ENCODE measurements around the gene TMEM135. TPM values are rescaled to one million over a fixed set of nuclear protein-coding genes. Genes with fewer than 3 reads are reported as not detected.

TMEM135 gene
- total RNA-seq, 6 experiments from 2014 or later: 12.2 to 27.9 (median 18.8) TPM

DNA sequence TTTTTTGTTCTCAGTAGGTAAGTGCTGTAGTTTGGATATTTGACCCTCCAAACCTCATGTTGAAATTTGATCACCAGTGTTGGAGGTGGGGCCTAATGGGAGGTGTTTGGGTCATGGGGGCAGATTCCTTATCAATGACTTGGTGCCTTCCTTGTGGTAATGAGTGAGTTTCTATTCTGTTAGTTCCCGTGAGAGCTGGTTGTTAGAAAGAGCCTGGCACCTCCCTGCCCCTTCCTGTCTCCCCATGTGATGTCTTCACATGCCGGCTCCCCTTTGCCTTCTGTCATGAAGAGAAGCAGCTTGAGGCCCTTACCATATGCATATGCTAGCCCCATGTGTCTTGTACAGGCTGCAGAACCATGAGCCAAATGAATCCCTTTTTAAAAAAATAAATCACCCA, 138.3 kb downstream of the TMEM135 start:
- H3K36me3 ChIP-seq: no peaks in the 10 kb centered on the region
- H3K27me3 ChIP-seq: no peaks in the 10 kb centered on the region
- H3K4me3 ChIP-seq: no peak overlapping the region
- WGBS (ENCODE audit: insufficient coverage, low coverage, low lambda C conversion rate, missing lambda C conversion rate): no CpG with 5 or more reads among the region's 2 CpGs
- DNase-seq (no peak), ATAC-seq (no peak)
- H3K4me1 ChIP-seq: peaks cover 0 to 8% (median 1%) of the 10 kb centered on the region in 4 donors
- TF ChIP-seq, protein P1, sequence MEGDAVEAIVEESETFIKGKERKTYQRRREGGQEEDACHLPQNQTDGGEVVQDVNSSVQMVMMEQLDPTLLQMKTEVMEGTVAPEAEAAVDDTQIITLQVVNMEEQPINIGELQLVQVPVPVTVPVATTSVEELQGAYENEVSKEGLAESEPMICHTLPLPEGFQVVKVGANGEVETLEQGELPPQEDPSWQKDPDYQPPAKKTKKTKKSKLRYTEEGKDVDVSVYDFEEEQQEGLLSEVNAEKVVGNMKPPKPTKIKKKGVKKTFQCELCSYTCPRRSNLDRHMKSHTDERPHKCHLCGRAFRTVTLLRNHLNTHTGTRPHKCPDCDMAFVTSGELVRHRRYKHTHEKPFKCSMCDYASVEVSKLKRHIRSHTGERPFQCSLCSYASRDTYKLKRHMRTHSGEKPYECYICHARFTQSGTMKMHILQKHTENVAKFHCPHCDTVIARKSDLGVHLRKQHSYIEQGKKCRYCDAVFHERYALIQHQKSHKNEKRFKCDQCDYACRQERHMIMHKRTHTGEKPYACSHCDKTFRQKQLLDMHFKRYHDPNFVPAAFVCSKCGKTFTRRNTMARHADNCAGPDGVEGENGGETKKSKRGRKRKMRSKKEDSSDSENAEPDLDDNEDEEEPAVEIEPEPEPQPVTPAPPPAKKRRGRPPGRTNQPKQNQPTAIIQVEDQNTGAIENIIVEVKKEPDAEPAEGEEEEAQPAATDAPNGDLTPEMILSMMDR (IDR thresholded peaks at IDR 0.05): no peak
- TF ChIP-seq POLR2A (IDR thresholded peaks at IDR 0.05): no peak
- no peak overlapping the region for H3K27ac ChIP-seq
- no peaks in the 10 kb centered on the region for H3K9me3 ChIP-seq
- intact Hi-C loops (cut with DNase I): no loop called here

DNA sequence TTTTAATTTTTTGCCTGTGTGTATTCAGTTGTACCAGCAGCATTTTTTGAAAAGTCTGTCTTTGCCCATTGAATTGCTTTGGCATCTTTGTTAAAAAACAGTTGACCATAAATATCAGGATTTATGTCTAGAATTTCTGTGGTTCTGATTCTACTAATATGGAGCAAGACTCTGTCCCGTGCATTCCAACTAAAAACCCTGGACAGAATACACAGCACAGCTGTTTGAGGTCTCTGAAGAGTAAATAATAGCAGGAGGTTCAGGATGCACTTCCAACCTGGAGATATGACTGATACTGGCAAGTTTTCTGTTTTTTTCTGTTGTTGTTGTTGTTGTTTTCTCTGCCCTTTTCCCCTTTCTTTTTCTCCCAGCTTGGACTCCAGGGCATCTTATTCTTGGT, 141.9 kb downstream of the TMEM135 start:
- intact Hi-C loops (cut with DNase I): no loop called here
- no peaks in the 10 kb centered on the region for H3K36me3 ChIP-seq
- TF ChIP-seq, protein P1 (IDR thresholded peaks at IDR 0.05): no peak
- no peak for TF ChIP-seq POLR2A (IDR thresholded peaks at IDR 0.05)
- no peaks in the 10 kb centered on the region for H3K9me3 ChIP-seq
- H3K4me1 ChIP-seq: no peaks in the 10 kb centered on the region
- H3K27ac ChIP-seq: no peak overlapping the region
- DNase-seq (no peak), ATAC-seq (no peak)
- WGBS (ENCODE audit: insufficient coverage, low coverage, low lambda C conversion rate, missing lambda C conversion rate): 91% methylated on average over 1 of the region's 1 CpG
- H3K4me3 ChIP-seq: no peak overlapping the region
- H3K27me3 ChIP-seq: no peaks in the 10 kb centered on the region

DNA sequence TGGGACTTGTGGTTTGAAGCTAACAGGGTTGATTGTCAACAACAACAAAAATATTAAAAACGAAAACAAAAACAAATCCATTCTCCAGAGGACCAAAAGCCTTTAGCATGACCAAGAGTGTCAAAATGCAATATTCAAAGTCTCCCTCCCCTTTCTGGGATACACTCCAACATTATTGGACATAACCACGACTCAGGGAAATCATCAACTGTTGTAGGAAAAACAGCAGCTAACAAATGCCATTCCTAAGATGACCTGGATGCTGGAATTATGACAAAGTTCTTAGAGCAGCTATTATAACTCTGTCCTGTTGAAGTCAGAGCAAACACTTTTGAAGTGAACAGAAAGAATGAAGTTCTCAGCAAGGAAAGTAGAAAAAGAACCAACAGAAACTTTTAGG, 143.0 kb downstream of the TMEM135 start:
- WGBS (ENCODE audit: insufficient coverage, low coverage, low lambda C conversion rate, missing lambda C conversion rate): 54% methylated on average over 2 of the region's 2 CpGs

DNA sequence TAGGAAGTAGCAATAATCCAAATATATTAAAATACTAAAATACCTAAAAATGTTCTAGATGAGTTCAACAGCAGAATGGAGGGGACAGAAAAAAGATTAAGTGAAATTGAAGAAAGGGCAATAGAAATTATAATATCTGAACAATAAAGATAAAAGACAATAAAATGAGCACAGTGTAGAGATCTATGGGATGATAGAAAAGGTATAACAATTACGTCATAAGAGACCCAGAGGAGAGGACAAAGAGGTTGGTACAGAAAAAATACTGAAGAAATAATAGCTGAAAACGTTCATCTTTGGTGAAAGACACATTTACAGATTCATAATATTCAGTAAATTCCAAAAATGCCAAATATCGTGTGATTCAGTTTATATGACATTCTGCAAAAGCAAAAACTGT, 143.4 kb downstream of the TMEM135 start:
- H3K4me3 ChIP-seq: no peak overlapping the region
- no peaks in the 10 kb centered on the region for H3K27me3 ChIP-seq
- DNase-seq (no peak), ATAC-seq (no peak)
- TF ChIP-seq, protein P1 (IDR thresholded peaks at IDR 0.05): no peak
- TF ChIP-seq POLR2A (IDR thresholded peaks at IDR 0.05): no peak
- intact Hi-C loops (cut with DNase I): no loop called here
- H3K9me3 ChIP-seq: no peaks in the 10 kb centered on the region
- H3K27ac ChIP-seq: no peak overlapping the region
- 82% methylated on average over 3 of the region's 3 CpGs for WGBS (ENCODE audit: insufficient coverage, low coverage, low lambda C conversion rate, missing lambda C conversion rate)
- H3K4me1 ChIP-seq: no peaks in the 10 kb centered on the region
- H3K36me3 ChIP-seq: no peaks in the 10 kb centered on the region

More for the DNA sequence above, 143.0 kb downstream of the TMEM135 start:
- DNase-seq (no peak), ATAC-seq (no peak)
- Histone ChIP-seq H3K9me3 (no peaks in the 10 kb centered on the region), H3K4me3 (no peak overlapping the region), H3K27ac (no peak overlapping the region), H3K4me1 (no peaks in the 10 kb centered on the region), H3K36me3 (no peaks in the 10 kb centered on the region), H3K27me3 (no peaks in the 10 kb centered on the region)
- intact Hi-C loops (cut with DNase I): no loop called here
- TF ChIP-seq POLR2A (IDR thresholded peaks at IDR 0.05): no peak
- TF ChIP-seq, protein P1 (IDR thresholded peaks at IDR 0.05): no peak

DNA sequence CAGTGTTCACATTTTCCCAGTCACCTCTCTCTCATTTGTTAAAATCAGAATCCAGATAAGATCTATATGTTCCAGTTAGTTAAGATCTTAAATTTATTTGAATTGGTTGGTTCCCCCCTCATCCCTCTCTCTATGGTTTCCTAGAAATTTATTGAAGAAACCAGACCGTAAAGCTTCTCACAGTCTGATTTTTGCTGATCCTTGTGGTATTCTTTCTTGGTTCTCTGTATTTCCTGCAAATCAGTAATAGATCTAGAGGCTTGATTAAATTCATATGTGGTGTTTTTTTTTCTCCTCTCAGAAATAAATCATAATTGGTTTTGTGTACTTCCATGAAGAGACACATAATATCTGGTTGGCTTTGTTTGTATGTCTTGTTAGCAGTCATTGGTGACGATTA, 147.5 kb downstream of the TMEM135 start:
- ATAC-seq (no peak), DNase-seq (no peak)
- no peaks in the 10 kb centered on the region for H3K4me1 ChIP-seq
- intact Hi-C loops (cut with DNase I): no loop called here
- TF ChIP-seq POLR2A (IDR thresholded peaks at IDR 0.05): no peak
- TF ChIP-seq, protein P1 (IDR thresholded peaks at IDR 0.05): no peak
- WGBS (ENCODE audit: insufficient coverage, low coverage, low lambda C conversion rate, missing lambda C conversion rate): 90% methylated on average over 2 of the region's 2 CpGs
- no peak overlapping the region for H3K27ac ChIP-seq
- no peaks in the 10 kb centered on the region for H3K9me3 ChIP-seq
- H3K27me3 ChIP-seq: no peaks in the 10 kb centered on the region
- no peaks in the 10 kb centered on the region for H3K36me3 ChIP-seq
- no peak overlapping the region for H3K4me3 ChIP-seq

All from right lobe of liver (tissue), 6 donors.